Measurements from ENCODE around the gene BCAR1.

BCAR1 gene

DNA sequence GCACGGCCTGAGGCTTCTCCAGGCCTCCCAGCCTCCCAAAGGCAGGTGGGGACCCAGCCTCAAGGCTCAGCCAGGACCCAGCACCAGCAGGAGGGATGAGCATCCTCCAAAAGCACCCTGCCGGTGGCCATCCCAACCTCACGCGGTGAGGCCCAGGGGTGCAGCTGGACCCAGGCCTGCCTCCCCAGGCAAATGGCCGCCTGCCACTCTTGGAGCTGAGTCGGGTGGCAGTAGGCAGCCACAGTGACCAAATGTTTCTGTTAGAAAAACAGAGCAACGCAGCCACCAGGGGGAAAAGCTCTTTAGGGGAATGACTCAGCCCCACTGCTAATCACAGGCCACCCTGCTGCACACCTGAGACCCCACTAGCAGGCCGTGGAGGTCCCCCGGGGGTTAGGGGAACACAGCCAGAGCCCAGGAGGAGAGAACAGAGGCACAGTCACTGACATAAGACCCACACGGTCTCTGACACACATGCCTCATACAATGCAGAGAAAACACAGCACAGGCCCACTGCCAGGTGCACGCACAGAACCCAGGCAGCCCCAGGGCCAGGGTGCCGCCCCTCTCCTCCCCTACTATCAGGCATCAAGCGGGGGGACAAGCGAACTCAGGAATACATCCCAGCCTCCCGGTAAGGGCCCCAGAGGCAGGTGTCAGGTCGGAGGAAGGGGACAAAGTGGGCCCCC lies 12.4 kb downstream of the BCAR1 start:
- no peak for DNase-seq

DNA sequence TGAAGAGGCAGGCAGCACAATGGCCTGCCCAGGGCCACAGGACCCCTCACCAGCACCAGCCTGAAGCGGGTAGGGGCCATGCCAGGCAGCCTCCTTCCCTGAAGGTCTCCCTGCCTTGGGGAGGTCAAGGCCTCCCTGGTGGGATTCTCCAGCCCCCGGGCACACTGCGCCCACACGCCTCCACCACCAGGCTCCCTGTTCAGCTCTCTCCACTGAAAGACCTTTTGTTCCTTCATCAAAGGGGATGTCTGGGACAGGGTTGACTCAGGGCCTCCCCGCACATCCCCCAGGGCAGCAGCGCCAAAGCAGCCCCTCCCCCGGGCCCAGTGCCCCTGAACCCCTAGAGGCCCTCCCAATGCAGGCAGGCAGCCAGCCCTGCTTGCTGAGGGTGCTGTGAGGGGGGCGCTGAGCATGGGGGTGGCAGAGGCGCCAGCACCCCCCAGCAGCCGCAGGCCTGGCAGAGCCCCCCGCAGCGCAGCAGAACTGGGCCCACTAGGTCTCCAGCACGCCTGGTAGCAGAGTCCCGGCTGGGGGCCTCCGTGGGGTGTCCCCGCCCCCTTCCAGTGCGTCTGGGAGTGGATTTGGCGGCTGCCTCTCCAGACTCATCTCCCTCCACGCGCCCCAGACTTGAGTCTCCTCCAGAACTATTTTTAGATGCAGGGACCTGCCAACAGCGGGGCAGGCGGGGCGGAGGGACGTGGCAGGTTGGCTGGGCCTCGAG lies 13.1 kb downstream of the BCAR1 start:
- no peak for DNase-seq

DNA sequence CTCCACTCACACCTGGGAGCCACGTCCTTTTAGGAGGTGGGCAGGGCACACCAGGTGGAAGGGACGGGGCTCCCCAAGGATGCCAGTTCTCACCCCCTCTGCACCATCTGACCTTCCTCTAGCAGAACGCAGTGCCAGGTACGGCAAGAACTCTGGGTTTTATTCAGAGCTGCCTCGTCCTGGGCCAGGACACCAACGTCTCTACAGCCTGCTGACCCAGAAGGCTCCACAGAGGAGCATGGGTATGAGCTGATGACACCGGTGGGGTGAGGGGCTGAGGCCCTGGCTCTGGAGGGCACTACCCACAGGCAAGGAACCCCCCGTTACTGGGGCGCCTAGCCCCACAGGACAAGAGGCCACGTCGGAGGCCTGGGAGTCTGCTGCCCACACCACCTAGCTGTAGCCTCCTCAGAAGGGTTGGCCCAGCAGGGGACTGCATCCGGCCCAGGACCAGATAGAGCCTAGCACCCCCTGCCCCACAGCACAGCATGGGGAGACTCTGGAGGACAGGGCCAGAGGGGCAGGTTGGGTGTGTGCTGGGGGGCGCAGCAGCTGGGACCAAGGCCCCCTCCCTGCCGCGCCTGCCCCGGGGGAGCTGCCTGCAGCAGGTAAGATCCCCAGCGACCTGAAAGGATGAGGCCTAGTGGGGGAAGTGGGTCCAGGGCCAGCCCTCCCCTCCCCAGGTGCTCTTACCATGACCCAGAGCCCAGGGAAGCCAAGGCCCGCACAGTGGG lies 13.9 kb downstream of the BCAR1 start:
- DNase-seq: no peak

DNA sequence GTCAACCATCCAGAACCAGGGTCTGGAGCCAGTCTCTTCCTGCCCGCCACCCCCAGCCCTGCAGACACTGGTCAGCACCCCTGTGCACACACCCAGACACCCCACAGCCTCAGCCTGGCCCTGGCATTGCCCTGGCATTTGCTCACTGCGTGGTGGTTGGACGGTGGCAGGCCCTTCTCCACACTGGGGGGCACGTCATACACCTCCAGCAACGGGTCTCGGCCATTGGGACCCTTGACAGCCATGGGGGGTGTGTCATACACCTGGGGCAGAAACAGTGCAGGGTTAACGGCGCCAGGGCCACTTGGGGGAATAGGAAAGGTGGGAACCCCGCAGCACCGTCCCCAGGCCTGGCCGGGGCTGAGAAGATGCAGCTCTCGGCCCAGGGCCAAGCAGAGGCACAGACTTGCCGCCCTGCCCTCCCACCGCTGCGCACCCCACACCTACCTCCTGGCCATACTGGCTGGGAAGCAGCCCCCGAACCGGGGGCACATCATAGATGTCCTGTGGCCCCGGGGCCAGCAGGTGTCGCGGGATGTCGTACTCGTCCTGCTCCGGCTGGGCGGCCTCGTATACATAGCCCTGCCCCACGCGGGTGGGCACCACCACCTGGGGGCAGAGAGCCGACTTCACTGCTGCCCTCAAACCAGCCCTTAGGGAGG lies 14.6 kb downstream of the BCAR1 start:
- DNase-seq: no peak

DNA sequence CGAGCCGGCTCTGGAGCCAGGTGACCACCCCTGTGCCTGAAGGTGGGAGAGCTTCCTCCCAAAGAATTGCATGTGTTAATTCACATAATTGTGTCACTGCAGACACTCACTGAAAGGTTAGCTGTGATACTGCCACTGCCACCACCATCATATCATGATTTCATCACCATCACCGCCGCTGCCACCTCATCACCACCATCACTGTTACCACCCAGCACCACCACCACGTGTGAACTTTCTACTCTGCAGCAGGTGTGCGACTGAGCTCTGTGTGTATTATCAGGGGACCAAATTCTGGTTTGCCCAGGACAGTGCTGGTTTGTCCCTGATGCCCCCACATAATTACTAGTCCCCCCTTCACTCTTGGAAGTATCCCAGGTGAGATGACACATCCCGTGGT lies 15.2 kb downstream of the BCAR1 start:
- DNase-seq: no peak

DNA sequence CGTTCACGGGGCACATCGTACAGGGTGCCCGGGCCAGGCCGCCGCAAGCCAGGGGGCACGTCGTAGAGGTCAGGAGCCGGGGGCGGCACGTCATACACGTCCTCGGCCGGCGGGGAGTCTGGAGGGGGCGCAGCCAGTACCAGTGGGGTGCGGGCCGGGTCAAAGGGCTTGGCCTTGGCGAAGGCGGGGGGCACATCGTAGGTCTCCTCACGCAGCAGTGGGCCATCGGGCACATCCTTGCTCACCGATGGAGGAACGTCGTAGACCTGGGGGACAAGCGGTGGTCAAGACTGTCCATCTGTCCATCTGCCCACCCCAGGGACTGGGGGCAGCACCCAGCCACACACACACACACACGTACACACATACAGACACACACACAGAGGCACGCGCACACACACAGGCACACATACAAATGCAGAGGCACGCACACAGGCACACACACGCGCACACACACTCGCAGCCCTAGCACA lies 15.7 kb downstream of the BCAR1 start:
- no peak for DNase-seq

DNA sequence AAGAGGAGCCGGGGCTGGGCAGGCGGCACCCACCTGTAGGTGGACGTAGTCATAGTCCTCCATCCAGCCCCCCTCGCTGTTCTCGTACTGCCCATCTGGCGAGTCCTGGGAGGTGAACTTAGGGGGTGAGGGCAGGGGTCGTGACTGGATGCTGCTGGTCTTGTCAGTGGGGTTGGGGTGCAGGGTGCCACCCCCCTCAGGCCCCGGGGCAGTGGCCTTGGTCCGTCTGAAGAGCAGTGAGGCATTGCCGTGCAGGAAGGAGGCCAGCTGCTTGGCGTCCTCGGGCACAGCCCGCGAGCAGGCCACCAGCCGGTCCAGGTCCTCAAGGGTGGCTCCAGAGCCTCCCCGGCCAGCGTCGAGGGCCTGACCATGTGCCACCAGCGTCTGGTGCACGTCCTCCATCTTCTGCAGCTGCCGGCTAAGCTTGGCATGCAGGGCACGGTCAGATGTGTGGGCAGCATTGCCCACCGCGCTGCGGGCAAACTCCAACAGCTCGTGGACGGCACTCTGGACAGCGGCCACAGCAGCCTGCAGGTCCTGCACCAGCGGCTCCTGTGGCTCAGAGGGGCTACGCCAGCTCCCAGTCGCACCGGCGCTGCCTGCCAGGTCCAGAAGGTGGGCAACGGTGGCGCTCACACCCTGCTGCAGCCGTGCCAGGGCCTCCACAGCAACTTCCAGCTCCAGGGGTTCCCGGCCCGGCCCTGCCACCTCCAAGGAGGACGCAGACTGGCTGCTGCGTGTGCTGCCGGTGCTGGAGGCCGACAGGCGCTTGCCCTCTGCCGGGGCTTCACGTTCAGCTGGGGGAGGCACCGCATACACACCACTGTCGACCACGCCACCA lies 16.3 kb downstream of the BCAR1 start:
- no peak for DNase-seq

DNA sequence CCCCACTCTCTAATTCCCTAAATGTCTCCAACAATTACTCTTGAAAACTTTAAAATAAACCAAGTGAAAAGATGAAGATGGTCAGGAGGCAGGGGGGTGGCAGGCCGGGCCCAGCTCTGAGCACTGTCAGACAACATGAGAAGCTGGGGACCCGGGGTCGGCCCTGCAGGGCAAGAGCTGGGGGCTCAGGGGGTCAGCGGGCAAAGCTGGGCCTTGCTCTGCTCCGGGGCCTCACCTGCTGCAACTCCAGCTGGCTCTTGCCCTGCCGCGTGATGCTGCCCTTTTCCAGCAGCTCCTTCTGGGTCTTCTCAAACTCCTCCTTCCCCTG lies 17.8 kb downstream of the BCAR1 start:
- DNase-seq: no peak

DNA sequence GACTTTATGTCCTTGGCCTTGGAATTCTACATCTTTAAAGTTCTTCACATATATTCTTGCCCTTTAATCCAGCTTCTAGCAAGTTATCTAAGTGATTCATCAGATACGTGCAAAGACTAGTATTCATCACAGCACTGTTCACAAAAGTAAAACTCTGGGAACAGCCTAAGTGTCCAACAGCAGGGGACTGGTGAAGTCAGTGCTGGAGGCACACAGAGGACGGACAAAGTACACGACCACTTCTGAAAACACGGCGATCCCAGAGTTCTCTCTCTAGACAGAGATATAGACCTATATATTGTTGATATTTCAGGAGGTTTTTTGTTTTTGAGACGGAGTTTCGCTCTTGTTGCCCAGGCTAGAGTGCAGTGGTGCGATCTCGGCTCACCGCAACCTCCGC lies 19.9 kb downstream of the BCAR1 start:
- DNase-seq: no peak

DNA sequence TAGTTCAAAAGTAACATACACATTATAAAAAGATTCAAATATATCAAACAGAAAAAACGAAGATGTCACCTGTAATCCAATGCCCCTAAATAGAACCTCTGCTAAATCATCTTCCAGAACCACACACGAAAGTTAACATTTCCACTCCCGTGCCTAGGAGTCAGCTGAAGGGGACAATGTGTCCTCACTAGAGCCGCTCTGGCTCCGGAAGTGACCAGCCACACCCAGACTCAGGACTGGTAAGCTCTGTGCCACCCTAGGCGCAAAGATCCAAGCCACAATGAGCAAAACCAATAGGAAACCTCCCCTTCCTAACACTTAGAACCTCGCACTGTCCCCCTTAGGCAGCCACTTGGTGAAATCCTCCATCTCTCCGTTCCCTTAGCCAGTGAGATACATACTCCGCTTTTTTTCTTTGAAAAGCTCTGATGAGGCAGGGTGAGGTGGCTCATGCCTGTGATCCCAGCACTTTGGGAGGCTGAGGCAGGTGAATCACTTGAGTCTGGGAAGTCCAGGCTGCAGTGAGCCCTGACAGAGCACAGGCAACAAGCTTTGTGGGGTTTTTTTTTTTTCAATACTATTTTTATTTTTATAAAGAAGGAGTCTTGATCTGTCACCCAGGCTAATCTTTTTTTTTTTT lies 20.8 kb downstream of the BCAR1 start:
- no peak for DNase-seq

DNA sequence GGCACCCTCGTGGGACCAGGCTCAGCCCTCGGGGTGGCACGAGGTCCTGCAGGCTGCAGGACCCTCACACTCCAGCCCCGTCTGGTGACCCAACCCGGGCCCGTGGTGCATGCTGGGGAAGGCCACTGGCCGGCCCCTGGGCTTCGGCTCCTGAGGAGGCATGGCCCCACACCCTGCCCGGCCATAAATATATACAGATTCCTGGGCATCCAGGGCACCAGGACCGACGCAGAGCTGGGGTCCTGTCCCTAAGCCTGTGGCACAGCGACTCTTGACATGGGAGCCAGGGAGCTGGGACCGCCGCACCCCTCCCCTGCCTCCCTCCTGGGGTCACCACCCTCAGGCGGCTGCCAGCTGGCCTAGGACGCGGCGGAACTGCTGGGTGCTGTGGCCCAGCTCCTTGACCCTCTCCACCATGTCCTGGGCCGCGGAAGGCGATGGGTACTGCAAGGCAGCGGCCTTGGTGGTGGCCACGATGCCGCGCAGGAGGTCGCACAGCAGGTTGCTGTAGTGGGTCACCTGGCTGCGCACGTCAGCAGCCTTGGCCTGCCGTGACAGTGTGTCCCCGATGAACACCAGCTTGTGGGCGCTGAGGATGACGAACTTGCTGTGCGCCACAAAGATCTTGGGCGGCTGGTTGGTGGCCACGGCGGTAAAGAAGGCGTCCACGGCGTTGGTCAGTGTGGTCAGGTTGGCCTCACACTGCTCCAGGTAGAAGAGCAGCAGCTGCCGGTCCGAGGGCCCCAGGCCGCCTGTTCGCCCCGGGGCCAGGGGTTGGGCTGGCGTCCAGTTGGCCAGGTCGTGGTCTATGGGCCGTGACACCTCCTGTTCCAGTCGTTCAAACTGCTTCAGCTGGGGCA lies 22.0 kb downstream of the BCAR1 start:
- no peak for DNase-seq

DNA sequence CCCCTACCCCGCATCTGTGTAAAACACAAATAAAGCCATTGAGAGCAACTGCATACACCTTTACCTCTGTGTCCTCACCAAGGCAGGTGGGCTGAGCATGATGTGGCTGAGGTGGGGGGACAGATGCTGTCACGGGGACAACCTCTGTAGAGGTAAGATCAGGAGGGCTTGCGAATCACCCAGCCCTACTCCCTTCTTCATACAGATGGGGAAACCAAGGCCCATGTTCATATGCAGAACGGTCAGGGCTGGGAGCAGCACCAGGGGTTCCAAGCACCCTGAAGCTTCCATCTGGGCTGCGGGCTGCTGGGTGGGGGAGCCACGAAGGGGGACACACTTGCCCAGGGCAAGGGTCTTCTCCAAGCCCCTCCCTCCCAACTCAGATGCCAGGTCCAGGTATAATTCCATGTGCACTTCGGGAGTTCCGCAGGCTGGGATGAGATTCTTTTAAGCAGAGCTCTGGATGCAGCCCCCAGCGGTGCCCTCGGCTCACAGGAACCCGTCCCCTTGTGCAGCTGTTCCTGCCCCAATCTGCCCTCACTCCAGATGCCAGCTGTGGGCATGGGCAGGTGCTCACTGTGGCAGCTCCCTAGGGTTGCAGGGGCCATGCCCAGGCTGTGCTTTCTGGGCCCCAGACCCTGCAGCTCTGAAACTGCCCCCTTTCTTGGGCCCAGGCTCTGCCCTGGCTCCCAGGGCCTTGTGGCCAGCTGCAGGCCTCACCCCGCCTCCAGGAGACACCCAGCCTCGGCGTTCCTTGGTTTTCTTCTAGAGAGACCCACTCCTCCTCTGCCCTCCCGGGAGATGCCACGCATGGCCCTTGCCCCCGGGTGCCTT lies 23.1 kb downstream of the BCAR1 start:
- no peak for DNase-seq

DNA sequence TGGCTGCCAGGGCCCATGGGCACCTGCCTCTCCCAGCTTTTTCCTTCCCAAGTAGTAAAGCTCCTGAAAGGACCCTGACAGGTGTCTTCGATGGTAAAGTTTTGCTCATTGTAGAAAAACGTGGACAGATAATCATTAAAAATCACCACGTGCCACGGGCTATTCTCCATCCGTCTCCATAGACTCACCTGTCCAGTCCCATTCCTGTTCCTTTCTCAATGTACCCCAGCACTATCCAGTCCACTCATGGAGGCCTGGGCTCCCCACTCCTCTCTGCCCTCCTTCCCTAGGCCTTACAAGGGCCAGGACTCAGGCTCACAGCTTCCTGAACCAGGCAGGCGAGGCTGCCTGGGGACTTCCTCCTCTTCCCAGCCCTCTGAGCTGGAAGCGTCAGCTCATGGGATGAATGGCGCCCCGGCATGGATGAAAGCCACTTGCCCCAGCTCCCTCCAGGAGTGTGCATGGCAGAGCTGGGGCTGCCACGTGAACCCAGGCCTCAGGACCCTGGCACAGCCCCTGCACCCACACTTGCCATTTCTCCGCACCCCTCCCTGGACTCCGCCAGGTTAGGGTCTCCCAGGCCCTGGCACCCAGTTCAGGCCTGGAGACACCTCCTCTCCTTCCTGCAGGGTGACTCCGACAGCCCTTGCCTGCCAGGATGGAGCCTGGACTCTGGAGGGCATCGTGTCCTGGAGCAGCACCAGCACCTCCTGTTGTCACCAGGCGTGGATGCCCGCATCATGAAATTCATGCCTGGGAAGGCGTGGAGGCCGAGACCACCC lies 23.9 kb downstream of the BCAR1 start:
- DNase-seq: no peak

DNA sequence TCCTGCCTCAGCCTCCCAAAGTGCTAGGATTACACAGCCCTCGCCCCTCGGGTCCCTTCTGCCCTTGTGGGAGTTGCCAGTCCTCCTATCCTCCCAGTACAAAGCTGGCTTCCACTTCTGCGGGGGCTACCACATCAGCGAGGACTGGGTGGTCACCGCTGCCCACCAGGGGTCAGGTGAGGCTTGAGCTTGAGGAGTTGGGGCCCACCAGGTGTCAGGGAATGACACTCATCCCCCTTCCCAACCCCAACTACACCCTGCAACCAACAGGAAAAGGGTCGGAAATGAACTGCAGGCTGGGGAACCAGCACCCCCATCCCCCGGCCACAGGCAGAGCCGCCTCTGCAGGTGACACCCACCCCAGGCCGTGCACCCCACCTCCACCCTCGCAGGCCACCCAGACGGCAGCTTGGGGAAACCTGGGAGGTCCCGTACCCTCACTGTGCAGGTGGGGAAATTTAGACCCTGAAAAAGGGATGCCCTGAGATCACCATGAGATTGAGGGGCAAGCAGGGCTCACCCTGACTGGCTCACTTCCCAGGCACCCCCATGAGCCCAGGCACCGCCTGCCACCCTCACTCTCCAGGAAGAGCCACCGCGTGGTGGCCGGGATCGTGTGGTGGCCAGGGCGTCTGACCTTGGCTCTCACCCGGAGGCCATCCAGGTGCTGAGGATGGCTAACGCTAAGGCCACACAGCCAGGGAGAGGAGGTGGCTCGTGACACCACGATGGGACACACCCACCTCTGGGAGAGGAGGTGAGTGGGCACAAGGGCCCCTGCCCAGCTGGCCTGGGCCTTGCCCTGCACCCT lies 24.7 kb downstream of the BCAR1 start:
- DNase-seq: no peak

DNA sequence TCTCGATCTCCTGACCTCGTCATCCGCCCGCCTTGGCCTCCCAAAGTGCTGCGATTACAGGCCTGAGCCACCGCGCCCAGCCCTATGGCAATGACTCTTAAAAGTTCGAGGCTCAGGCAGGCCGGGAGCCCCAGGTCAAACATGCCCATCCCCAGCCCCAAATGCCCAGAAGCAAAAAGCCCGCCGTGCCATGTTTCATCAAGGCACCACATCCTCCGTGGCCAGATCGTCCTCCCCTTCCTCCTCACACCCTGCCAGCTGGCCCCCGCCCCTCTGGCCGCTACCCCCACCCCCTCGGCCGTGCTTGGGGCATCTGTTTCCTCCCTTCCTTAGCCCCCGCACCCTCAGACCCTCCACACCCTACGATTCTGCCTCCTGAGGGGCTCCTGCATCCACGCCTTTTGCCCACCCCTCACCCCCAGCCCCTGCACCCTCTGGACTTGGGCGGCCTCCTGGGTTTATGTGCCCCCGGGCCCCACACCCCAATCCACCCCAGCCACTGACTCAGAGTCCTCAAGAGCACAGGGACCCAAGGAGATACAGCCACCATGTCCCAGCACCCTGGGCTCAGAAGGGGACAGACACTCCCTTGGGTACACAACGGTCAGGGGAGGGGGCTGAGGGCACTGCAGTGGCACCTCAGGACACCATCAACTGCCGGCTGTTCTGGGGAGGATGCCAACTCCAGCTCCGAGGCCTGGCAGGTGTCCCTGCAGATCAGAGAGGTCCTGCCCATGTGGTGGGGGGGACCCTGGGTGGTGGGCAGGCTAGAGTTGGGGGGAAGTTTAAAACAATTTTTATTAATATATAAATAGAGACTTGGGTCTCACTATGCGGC lies 25.5 kb downstream of the BCAR1 start:
- DNase-seq: no peak

DNA sequence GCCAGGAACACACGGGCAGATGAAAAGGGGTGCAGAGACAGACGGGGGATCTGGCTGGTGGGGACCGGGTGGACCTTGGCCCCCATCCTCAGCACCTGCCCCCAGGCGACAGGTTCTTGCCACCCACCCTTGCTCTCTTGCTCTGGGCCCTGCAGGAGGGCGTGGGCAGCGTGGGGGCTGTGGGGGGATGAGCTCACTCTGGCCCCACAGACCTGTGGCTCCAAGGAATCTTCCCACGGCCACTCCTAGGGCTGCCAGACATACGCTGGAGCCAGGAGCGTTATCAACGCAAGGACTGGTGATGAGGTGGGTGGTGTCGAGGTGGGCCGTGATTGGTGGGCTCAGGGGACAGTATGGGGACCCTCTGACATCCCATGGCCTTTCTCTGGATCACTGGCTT lies 26.3 kb downstream of the BCAR1 start:
- DNase-seq: no peak

DNA sequence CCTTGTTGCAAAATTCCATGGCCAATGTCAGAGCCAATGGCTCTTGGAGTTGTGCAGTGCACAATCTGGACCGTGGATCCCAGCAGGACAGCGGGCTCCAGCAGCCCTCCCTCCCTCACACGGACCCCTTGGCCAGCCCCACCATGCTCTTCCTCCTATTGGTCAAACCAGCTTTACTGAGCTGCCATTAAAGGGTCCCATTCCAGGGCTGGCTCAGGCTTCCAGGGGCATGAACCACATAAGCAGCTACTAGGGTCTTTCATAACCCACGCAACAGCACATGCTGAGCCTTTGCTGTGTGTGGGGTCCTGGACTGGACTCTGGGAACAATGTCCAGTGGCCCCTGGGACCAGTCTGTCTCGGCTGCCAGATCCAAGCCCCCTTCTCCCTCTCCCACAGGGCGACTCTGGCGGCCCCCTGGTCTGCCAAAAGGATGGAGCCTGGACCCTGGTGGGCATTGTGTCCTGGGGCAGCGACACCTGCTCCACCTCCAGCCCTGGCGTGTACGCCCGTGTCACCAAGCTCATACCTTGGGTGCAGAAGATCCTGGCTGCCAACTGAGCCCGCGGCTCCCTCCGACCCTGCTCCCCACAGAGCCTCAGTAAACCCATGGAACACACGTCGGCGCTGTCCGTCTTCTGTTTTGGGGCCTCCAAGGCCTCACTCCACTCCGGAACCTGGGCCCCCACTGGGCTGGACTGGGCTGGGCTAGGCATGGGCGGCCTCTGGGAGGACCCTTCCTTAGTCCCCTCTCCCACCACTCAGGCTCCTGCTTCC lies 26.9 kb downstream of the BCAR1 start:
- DNase-seq: no peak
